WTC11 (cell line): ENCODE data around the gene HCFC1. TPM values are rescaled to one million over a fixed set of nuclear protein-coding genes. Genes with fewer than 3 reads are reported as not detected.

Source experiments
- ATAC-seq: fragments of 200-7000 bp; cut with Tn5 transposase; 2 replicates; pipeline ENCODE4 v1.10.0; 2021; ENCODE audit warnings: mild to moderate bottlenecking, moderate library complexity
- Bru-seq: library from RNA; stranded (reverse); fragments of 400-500 nt; gene quantifications from one replicate; lab custom pipeline; 2021; lab: Mats Ljungman, UMichigan
- CTCF ChIA-PET: fragments of 300-600 bp; sonication (Branson Sonifier 250); formaldehyde crosslinking; loops from one replicate; lab custom pipeline; 2021; ENCODE audit warnings: antibody characterized with exemption; lab: Charles Lee
- POLR2A ChIA-PET: fragments of 350-600 bp; sonication (Branson Sonifier 250); formaldehyde crosslinking; loops from one replicate; lab custom pipeline; 2021; ENCODE audit warnings: antibody characterized with exemption; lab: Charles Lee
- DNase-seq: peaks from one replicate; pipeline ENCODE4 v3.0.0; 2021; ENCODE audit warnings: low spot score
- H3K27ac Mint-ChIP-seq: 2 replicates; pipeline ENCODE4 v1.8.0; 2021; ENCODE audit warnings: mixed read lengths
- H3K27me3 Mint-ChIP-seq: 2 replicates; pipeline ENCODE4 v1.8.0; 2021; ENCODE audit warnings: low read depth, mild to moderate bottlenecking, moderate library complexity, mixed read lengths
- H3K36me3 Mint-ChIP-seq: 2 replicates; pipeline ENCODE4 v1.8.0; 2021; ENCODE audit warnings: mixed read lengths
- H3K4me1 Mint-ChIP-seq: 2 replicates; pipeline ENCODE4 v1.8.0; 2022; ENCODE audit warnings: mixed read lengths
- H3K4me3 Mint-ChIP-seq: 2 replicates; pipeline ENCODE4 v1.8.0; 2021; ENCODE audit warnings: mild to moderate bottlenecking, moderate library complexity, mixed read lengths
- H3K9me3 Mint-ChIP-seq: 2 replicates; pipeline ENCODE4 v1.8.0; 2021; ENCODE audit warnings: mixed read lengths
- ARID4B ChIP-seq: sonication (generic); formaldehyde crosslinking; IDR thresholded peaks from 2 replicates; pipeline ENCODE4 v1.8.0; 2023; ENCODE audit warnings: missing genetic modification reagents, mild to moderate bottlenecking, borderline replicate concordance
- CREM ChIP-seq: sonication (generic); formaldehyde crosslinking; IDR thresholded peaks from 2 replicates; pipeline ENCODE4 v1.8.1; 2022; ENCODE audit warnings: mild to moderate bottlenecking, missing genetic modification reagents, moderate library complexity
- E2F5 ChIP-seq: sonication (generic); formaldehyde crosslinking; IDR thresholded peaks from 2 replicates; pipeline ENCODE4 v1.8.1; 2022; ENCODE audit warnings: mild to moderate bottlenecking, moderate library complexity, missing genetic modification reagents
- ETV6 ChIP-seq: sonication (generic); formaldehyde crosslinking; IDR thresholded peaks from 2 replicates; pipeline ENCODE4 v1.8.1; 2022; ENCODE audit warnings: mild to moderate bottlenecking, missing genetic modification reagents
- FOXJ3 ChIP-seq: sonication (generic); formaldehyde crosslinking; IDR thresholded peaks from 2 replicates; pipeline ENCODE4 v1.9.0; 2021; ENCODE audit warnings: missing genetic modification reagents, mild to moderate bottlenecking, borderline replicate concordance
- GABPB1 ChIP-seq: sonication (generic); formaldehyde crosslinking; IDR thresholded peaks from 2 replicates; pipeline ENCODE4 v1.8.1; 2023; ENCODE audit warnings: mild to moderate bottlenecking, missing genetic modification reagents
- MAX ChIP-seq: sonication (generic); formaldehyde crosslinking; IDR thresholded peaks from 2 replicates; pipeline ENCODE4 v1.8.0; 2022; ENCODE audit warnings: mild to moderate bottlenecking, missing genetic modification reagents
- MYBL2 ChIP-seq: sonication (generic); formaldehyde crosslinking; IDR thresholded peaks from 2 replicates; pipeline ENCODE4 v1.8.1; 2023; ENCODE audit warnings: mild to moderate bottlenecking, moderate library complexity, missing genetic modification reagents
- NR1H2 ChIP-seq: sonication (generic); formaldehyde crosslinking; IDR thresholded peaks from 2 replicates; pipeline ENCODE4 v1.9.0; 2021; ENCODE audit warnings: mild to moderate bottlenecking, moderate library complexity, missing genetic modification reagents
- PREB ChIP-seq: sonication (generic); formaldehyde crosslinking; IDR thresholded peaks from 2 replicates; pipeline ENCODE4 v1.8.1; 2022; ENCODE audit warnings: mild to moderate bottlenecking, missing genetic modification reagents, moderate library complexity, borderline replicate concordance
- SOX15 ChIP-seq: fragments of 250-450 bp; sonication (Bioruptor Pico); IDR thresholded peaks from 2 replicates; pipeline ENCODE4 v1.9.0; 2021; ENCODE audit warnings: mild to moderate bottlenecking
- SP1 ChIP-seq: sonication (generic); formaldehyde crosslinking; conservative IDR thresholded peaks from 2 replicates; pipeline ENCODE4 v1.8.1; 2022; ENCODE audit warnings: missing genetic modification reagents
- TEAD4 ChIP-seq: sonication (generic); formaldehyde crosslinking; IDR thresholded peaks from 2 replicates; pipeline ENCODE4 v1.8.0; 2022; ENCODE audit warnings: mild to moderate bottlenecking, missing genetic modification reagents
- ZBTB21 ChIP-seq: sonication (generic); formaldehyde crosslinking; IDR thresholded peaks from 2 replicates; pipeline ENCODE4 v1.8.1; 2023; ENCODE audit warnings: mild to moderate bottlenecking, missing genetic modification reagents, borderline replicate concordance
- ZNF232 ChIP-seq: sonication (generic); formaldehyde crosslinking; IDR thresholded peaks from 2 replicates; pipeline ENCODE4 v1.8.0; 2022; ENCODE audit warnings: mild to moderate bottlenecking, missing genetic modification reagents
- ZNF423 ChIP-seq: fragments of 250-450 bp; sonication (Bioruptor Pico); IDR thresholded peaks from 2 replicates; pipeline ENCODE4 v2.1.2; 2022; ENCODE audit warnings: mild to moderate bottlenecking, moderate library complexity
- ZSCAN18 ChIP-seq: fragments of 250-450 bp; sonication (Bioruptor Pico); IDR thresholded peaks from 2 replicates; pipeline ENCODE4 v2.1.2; 2022; ENCODE audit warnings: mild to moderate bottlenecking, moderate library complexity
- long read RNA-seq, 3 experiments: library from RNA in 1 of 3; library from capped mRNA in 1 of 3; library from polyadenylated mRNA in 1 of 3; unstranded in 2 of 3; stranded (forward) in 1 of 3; transcript quantifications; one replicate each; pipeline ENCODE4 v2.0.0, GENCODE V29; 2021
- total RNA-seq: library from RNA; stranded (reverse); gene quantifications from 3 replicates; pipeline ENCODE4 v1.2.3, GENCODE V29; 2021

HCFC1 gene
- total RNA-seq (121 to 130 TPM (median 125 TPM) in 3 replicates), Bru-seq, nascent RNA (percentile 70 among the genes with signal in this experiment)
- long read RNA-seq, experiment 1, full-length matches to known transcripts, result 76 of 401 reads
- long read RNA-seq, experiment 1, partial matches to known transcripts, result 234 of 401 reads
- long read RNA-seq, experiment 1, other reads (novel, unspliced or antisense), result 91 of 401 reads
- long read RNA-seq, experiment 2, full-length matches to known transcripts, result 9 of 107 reads
- long read RNA-seq, experiment 2, partial matches to known transcripts, result 28 of 107 reads
- long read RNA-seq, experiment 2, other reads (novel, unspliced or antisense), result 70 of 107 reads
- long read RNA-seq, experiment 3, result 0 reads

GRCh38 chrX:153971450-153972367 is at the start of gene HCFC1:
HCFC1 (minus strand) TSS chrX:153971818; CDS start chrX:153970840, 978 bp downstream.
- Mint-ChIP-seq H3K36me3 (no peaks in the 10 kb centered on the region; the same call in 1 of the 2 replicates), H3K4me3 (peak within 1 kb of the TSS; percentile 100), H3K27ac (peak within 1 kb of the TSS; percentile 100), H3K27me3 (no peaks in the 10 kb centered on the region), H3K4me1 (peaks cover 24% of the 10 kb centered on the region), H3K9me3 (no peaks in the 10 kb centered on the region)
- DNase-seq (peak; percentile 85), ATAC-seq (peak; percentile 19)
- 0 out of 2 replicates have a peak, but pooled peaks have one; percentile 43 for TF ChIP-seq ARID4B (CRISPR knock-in tag)
- TF ChIP-seq MAX (CRISPR knock-in tag), result 0 out of 2 replicates have a peak, but pooled peaks have one; percentile 17
- no peak for TF ChIP-seq PREB (CRISPR knock-in tag)
- TF ChIP-seq NR1H2 (CRISPR knock-in tag), result no peak
- TF ChIP-seq FOXJ3 (CRISPR knock-in tag), result no peak
- TF ChIP-seq ETV6 (CRISPR knock-in tag), result no peak
- no peak for TF ChIP-seq ZNF232
- 0 out of 2 replicates have a peak, but pooled peaks have one; percentile 44 for TF ChIP-seq ZNF423 (CRISPR knock-in tag)
- TF ChIP-seq CREM (CRISPR knock-in tag), result peak; percentile 70; the same call in 1 of the 2 replicates
- TF ChIP-seq E2F5 (CRISPR knock-in tag), result peak; percentile 14; the same call in 1 of the 2 replicates
- TF ChIP-seq TEAD4 (CRISPR knock-in tag), result no peak
- peak; percentile 40; the same call in 1 of the 2 replicates for TF ChIP-seq SP1
- no peak for TF ChIP-seq SOX15 (CRISPR knock-in tag)
- no peak for TF ChIP-seq MYBL2
- peak; percentile 31; the same call in 1 of the 2 replicates for TF ChIP-seq GABPB1 (CRISPR knock-in tag)
- no peak for TF ChIP-seq ZSCAN18 (CRISPR knock-in tag)
- no peak for TF ChIP-seq ZBTB21
- ChIA-PET POLR2A (interaction anchor here (0.6 to 1.5 kb wide), 6 partner anchors 10 to 350 kb away, joined by 3 to 4 read pairs (median 3); no protein-coding TSS in a partner anchor), CTCF (no interaction called here)
